HG03354 (cell line): ENCODE data around the gene CT45A8.
"Not testable (repeated sequence)": the region's sequence is repeated elsewhere in the genome, so short reads cannot be mapped to it uniquely, and the experiment has no call there.

ENCODE experiments used
- ATAC-seq: cut with Tn5 transposase; IDR thresholded peaks from one replicate; pipeline ENCODE4 v1.9.1; 2021; ENCODE audit warnings: mild to moderate bottlenecking; ENCODE audit not compliant: unreplicated experiment, poor library complexity, severe bottlenecking

CT45A8 gene, protein sequence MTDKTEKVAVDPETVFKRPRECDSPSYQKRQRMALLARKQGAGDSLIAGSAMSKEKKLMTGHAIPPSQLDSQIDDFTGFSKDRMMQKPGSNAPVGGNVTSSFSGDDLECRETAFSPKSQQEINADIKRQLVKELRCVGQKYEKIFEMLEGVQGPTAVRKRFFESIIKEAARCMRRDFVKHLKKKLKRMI

DNA sequence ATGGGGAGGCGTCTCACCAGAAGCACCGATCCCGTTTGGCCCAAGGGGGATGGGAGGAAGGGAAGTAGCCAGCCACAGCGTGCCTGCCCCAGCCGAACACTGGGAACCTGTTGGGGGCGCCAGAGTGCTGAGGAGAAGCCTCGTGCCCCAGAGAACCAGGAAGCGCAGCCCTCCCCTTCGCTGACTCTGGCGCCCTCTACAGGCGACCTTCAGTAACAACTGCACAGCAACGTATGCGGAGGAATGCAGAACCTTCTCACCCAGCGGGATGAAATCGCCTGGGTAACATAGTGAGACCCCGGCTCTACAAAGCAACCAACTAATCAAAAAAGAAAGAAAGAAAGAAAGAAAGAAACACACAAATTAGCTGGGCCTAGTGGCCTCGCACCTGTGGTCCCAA, at the start of gene CT45A8:
Gene CT45A8, minus strand, starts transcription at position 101 of the 400 bp plus-strand sequence. CDS start 3,755 bp downstream, outside the sequence.
- not testable (repeated sequence) for ATAC-seq

DNA sequence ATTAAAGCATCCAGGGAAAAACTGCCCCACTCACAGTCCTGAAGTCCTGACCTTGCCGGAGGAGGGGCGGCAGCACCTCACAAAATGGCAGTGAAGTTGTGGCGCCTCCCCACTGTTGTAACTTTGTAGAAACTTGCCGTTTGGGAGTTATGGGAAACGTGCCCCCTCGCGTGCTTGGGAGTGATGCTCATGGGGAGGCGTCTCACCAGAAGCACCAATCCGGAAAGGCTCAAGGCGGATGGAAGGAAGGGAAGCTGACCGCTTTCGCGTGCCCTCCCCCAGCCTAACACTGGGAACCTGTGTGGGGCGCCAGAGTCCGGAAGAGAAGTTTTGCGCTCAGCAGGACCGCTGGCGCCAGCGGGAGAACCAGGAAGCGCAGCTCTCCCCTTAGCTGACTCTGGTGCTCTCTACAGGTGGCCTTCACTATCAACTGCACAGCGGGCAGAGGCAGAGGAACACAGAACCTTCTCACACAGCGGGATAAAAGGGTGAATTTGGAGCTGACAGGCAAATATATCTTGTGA, 39.0 kb upstream of the CT45A8 start, which contains the start of the genes CT45A10 and SAGE1:
Gene CT45A10, minus strand, starts transcription at position 151 of the 524 bp plus-strand sequence. CDS start 8,100 bp downstream, outside the sequence.
Gene SAGE1, plus strand, starts transcription at position 423 of the 524 bp plus-strand sequence. CDS start 2,527 bp downstream, outside the sequence.
- ATAC-seq = no peak

DNA sequence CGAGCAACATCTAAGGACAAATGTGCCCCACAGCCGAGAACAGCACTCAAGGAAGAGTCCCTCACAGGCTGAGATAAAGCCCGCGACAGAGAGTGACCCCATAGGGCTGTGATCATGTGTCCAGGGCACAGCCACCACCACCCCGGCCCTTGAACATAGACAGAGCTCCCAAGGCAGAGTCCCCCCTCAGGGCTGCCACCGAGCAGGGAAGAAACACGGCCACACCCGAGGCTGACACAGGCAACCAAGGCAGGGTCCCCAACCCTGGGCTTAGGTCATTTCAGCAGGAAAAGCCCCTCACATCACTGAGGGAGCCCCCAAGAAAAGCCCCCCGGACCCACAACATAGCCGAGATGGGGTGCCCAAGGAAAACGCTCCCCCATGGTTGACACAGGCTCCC, 38.4 kb upstream of the CT45A8 start:
- ATAC-seq = no peak

DNA sequence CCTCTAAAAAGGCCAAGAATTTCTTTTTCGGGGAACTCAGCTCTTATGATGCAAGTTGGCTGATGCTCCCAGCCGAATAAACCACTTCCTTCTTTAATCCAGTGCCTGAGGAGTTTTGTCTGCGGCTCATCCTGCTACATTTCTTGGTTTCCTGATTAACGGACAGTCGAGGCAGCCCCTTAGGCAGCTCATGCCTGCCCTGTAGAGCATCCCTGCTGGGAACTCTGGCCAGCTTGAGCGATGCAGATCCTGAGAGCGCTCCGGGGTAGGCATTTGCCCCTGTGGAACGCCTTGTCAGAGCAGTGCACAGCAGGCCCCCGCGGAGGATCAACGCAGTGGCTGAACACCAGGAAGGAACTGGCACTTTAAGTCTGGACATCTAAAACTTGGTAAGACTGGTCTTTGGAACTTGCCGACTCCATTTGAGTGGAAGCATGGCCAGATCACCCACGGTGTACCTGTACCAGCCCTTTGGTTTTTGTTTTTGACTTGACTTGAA, 35.8 kb upstream of the CT45A8 start:
- ATAC-seq = no peak

DNA sequence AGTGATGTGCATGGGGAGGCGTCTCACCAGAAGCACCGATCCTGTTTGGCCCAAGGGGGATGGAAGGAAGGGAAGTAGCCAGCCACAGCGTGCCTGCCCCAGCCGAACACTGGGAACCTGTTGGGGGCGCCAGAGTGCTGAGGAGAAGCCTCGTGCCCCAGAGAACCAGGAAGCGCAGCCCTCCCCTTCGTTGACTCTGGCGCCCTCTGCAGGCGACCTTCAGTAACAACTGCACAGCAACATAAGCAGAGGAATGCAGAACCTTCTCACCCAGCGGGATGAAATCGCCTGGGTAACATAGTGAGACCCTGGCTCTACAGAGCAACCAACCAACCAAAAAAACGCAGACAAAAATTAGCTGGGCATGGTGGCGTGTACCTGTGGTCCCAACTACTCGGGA, 34.6 kb upstream of the CT45A8 start:
- not testable (repeated sequence) for ATAC-seq

DNA sequence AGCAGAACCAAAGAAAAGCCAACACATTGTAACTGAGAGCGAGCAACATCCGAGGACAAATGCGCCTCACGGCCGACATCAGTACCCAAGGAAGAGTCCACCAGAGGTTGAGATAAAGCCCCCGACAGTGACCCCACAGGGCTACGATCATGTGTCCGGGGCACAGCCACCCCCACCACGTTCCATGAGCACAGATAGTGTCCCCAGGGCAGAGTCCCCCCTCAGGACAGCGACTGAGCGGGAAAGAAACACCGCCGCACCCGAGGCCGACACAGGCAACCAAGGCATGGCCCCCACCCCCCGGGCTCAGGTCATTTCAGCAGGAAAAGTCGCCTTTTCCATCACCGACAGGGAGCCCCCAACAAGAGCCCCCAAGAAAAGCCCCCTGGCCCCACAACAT, 33.9 kb upstream of the CT45A8 start:
- not testable (repeated sequence) for ATAC-seq

DNA sequence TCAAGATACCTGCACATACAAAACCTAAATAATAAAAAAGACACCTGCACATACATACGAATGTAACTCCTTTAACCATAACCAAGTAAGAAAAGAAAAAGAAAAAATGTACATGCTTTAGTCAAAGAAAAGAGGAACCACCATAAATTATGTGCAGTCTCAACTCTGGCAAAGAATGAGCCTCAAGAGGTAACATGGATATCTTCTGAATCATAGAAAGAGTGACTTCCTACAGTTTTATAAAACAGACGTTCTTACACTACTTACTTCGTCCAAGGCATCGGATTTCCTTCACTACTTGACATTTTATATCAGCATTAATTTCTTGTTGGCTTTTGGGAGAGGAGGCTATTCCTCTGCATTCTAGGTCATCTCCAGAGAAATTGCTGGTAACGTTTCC, 28.4 kb upstream of the CT45A8 start:
- ATAC-seq = not testable (repeated sequence)

DNA sequence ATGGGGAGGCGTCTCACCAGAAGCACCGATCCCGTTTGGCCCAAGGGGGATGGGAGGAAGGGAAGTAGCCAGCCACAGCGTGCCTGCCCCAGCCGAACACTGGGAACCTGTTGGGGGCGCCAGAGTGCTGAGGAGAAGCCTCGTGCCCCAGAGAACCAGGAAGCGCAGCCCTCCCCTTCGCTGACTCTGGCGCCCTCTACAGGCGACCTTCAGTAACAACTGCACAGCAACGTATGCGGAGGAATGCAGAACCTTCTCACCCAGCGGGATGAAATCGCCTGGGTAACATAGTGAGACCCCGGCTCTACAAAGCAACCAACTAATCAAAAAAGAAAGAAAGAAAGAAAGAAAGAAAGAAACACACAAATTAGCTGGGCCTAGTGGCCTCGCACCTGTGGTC, 17.4 kb upstream of the CT45A8 start, which contains the start of gene CT45A9:
Gene CT45A9, minus strand, starts transcription at position 101 of the 400 bp plus-strand sequence. CDS start 3,751 bp downstream, outside the sequence.
- ATAC-seq = not testable (repeated sequence)

DNA sequence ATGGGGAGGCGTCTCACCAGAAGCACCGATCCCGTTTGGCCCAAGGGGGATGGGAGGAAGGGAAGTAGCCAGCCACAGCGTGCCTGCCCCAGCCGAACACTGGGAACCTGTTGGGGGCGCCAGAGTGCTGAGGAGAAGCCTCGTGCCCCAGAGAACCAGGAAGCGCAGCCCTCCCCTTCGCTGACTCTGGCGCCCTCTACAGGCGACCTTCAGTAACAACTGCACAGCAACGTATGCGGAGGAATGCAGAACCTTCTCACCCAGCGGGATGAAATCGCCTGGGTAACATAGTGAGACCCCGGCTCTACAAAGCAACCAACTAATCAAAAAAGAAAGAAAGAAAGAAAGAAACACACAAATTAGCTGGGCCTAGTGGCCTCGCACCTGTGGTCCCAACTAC, 17.2 kb downstream of the CT45A8 start, which contains the start of gene CT45A7:
Gene CT45A7, minus strand, starts transcription at position 101 of the 400 bp plus-strand sequence. CDS start 3,747 bp downstream, outside the sequence.
- not testable (repeated sequence) for ATAC-seq

DNA sequence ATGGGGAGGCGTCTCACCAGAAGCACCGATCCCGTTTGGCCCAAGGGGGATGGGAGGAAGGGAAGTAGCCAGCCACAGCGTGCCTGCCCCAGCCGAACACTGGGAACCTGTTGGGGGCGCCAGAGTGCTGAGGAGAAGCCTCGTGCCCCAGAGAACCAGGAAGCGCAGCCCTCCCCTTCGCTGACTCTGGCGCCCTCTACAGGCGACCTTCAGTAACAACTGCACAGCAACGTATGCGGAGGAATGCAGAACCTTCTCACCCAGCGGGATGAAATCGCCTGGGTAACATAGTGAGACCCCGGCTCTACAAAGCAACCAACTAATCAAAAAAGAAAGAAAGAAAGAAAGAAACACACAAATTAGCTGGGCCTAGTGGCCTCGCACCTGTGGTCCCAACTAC, 34.4 kb downstream of the CT45A8 start, which contains the start of gene CT45A2:
Gene CT45A2, minus strand, starts transcription at position 101 of the 400 bp plus-strand sequence. CDS start 3,747 bp downstream, outside the sequence.
- ATAC-seq = not testable (repeated sequence)

DNA sequence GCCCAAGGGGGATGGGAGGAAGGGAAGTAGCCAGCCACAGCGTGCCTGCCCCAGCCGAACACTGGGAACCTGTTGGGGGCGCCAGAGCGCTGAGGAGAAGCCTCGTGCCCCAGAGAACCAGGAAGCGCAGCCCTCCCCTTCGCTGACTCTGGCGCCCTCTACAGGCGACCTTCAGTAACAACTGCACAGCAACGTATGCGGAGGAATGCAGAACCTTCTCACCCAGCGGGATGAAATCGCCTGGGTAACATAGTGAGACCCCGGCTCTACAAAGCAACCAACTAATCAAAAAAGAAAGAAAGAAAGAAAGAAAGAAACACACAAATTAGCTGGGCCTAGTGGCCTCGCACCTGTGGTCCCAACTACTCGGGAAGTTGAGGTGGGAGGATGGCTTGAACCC, 51.7 kb downstream of the CT45A8 start, which contains the start of gene CT45A6:
Gene CT45A6, minus strand, starts transcription at position 101 of the 400 bp plus-strand sequence. CDS start 3,794 bp downstream, outside the sequence.
- ATAC-seq = not testable (repeated sequence)
